ENCODE data around the gene STAG1. TPM values are rescaled to one million over a fixed set of nuclear protein-coding genes. Genes with fewer than 3 reads are reported as not detected.

The STAG1 gene
- total and polyA plus RNA-seq, 8 donors: 7.5 to 105 (median 37.9) TPM

DNA sequence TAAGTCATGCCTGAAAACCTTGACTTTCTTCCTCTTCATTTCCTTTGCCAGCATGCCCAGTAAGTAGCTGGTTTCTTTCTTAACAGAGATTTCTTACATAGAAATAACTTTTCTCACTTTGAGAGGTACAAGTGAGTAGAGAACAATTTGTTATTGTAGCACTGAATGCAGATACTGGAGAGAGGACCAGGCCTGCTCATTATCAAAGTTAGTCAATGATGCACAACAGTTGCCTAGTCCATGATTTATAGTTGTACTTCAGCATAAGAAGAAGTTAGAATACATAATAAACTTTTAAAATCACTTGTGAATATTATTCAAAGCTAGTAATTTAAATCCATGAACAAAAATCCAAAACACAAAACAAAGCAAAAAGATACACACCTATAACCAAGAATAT, 289.0 kb downstream of the STAG1 start:
- TF ChIP-seq, protein P1, sequence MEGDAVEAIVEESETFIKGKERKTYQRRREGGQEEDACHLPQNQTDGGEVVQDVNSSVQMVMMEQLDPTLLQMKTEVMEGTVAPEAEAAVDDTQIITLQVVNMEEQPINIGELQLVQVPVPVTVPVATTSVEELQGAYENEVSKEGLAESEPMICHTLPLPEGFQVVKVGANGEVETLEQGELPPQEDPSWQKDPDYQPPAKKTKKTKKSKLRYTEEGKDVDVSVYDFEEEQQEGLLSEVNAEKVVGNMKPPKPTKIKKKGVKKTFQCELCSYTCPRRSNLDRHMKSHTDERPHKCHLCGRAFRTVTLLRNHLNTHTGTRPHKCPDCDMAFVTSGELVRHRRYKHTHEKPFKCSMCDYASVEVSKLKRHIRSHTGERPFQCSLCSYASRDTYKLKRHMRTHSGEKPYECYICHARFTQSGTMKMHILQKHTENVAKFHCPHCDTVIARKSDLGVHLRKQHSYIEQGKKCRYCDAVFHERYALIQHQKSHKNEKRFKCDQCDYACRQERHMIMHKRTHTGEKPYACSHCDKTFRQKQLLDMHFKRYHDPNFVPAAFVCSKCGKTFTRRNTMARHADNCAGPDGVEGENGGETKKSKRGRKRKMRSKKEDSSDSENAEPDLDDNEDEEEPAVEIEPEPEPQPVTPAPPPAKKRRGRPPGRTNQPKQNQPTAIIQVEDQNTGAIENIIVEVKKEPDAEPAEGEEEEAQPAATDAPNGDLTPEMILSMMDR (IDR thresholded peaks at IDR 0.05): no peak
- TF ChIP-seq POLR2AphosphoS5 (IDR thresholded peaks at IDR 0.05): no peak
- TF ChIP-seq EP300 (IDR thresholded peaks at IDR 0.05): no peak
- no peak for TF ChIP-seq POLR2A (IDR thresholded peaks at IDR 0.05)
- Histone ChIP-seq H3K27me3 (no peaks in the 10 kb centered on the region), H3K9me3 (peaks cover 0 to 8% (median 1%) of the 10 kb centered on the region in 4 donors), H3K36me3 (peaks cover 0 to 27% (median 24%) of the 10 kb centered on the region in 4 donors), H3K4me1 (no peaks in the 10 kb centered on the region), H3K4me3 (no peak overlapping the region), H3K27ac (no peak overlapping the region)
- no peak for DNase-seq
- intact Hi-C loops (cut with DNase I; ENCODE audit: low total_unique reads): no loop called here

DNA sequence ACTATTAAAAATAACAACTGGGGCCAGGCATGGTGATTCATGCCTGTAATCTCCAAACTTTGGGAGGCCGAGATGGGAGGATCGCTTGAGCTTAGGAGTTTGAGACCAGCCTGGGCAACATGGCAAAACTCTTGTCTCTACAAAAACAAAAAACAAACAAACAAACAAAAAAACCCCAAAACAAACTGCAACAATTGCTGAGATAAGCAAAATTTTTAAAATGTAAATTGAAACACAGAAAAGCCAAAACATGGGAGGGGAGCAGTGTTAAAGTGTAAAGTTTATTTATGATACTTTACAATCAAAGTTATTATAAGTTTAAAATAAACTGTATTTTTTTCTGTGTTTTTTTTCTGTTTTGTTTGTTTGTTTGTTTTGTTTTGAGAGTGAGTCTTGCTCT, 294.4 kb downstream of the STAG1 start:
- 95 to 100% (median 97%) methylated on average over 2 of the region's 2 CpGs for WGBS, 5 donors
- DNase-seq: no peak
- Histone ChIP-seq H3K9me3 (peaks cover 13 to 39% (median 27%) of the 10 kb centered on the region in 4 donors), H3K27ac (no peak overlapping the region), H3K27me3 (no peaks in the 10 kb centered on the region), H3K36me3 (peaks cover 10 to 58% (median 53%) of the 10 kb centered on the region in 4 donors), H3K4me1 (no peaks in the 10 kb centered on the region), H3K4me3 (no peak overlapping the region)
- TF ChIP-seq EP300 (IDR thresholded peaks at IDR 0.05) (no peak), POLR2A (IDR thresholded peaks at IDR 0.05) (no peak), POLR2AphosphoS5 (IDR thresholded peaks at IDR 0.05) (no peak)
- TF ChIP-seq, protein P1 (IDR thresholded peaks at IDR 0.05): no peak
- intact Hi-C loops (cut with DNase I; ENCODE audit: low total_unique reads): no loop called here

GRCh38 chr3:136456196-136456595, 296.0 kb downstream of the STAG1 start:
- TF ChIP-seq POLR2A (IDR thresholded peaks at IDR 0.05): no peak
- TF ChIP-seq, protein P1 (IDR thresholded peaks at IDR 0.05): no peak
- TF ChIP-seq POLR2AphosphoS5 (IDR thresholded peaks at IDR 0.05): no peak
- TF ChIP-seq EP300 (IDR thresholded peaks at IDR 0.05): no peak
- DNase-seq: no peak
- no peak overlapping the region for H3K27ac ChIP-seq
- WGBS, 5 donors: 95 to 98% (median 96%) methylated on average over 2 of the region's 2 CpGs
- H3K4me3 ChIP-seq: no peak overlapping the region
- no peaks in the 10 kb centered on the region for H3K27me3 ChIP-seq
- intact Hi-C loops (cut with DNase I; ENCODE audit: low total_unique reads): no loop called here
- peaks cover 13 to 39% (median 27%) of the 10 kb centered on the region in 4 donors for H3K9me3 ChIP-seq
- no peaks in the 10 kb centered on the region for H3K4me1 ChIP-seq
- peaks cover 14 to 61% (median 59%) of the 10 kb centered on the region in 4 donors for H3K36me3 ChIP-seq

DNA sequence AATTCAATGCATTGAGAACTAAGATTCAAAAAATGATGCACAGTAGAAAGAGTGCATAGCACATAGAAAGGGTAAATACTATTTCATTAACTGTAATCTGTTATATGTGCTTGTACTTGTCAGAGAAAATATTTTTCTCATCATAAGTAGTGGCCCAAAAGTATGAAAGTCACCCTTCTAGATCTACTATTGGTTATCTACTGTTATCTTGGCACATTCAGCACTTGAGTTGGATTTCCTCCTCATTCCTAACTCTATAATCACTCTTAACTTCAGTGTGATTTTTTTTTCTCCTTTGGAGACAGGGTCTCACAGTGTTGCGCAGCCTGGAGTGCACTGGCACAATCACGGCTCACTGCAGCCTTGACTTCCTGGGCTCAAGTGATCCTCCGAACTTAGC, 307.6 kb downstream of the STAG1 start:
- Histone ChIP-seq H3K9me3 (no peaks in the 10 kb centered on the region), H3K27ac (no peak overlapping the region), H3K27me3 (no peaks in the 10 kb centered on the region), H3K36me3 (peaks cover 0 to 41% (median 35%) of the 10 kb centered on the region in 4 donors), H3K4me3 (no peak overlapping the region), H3K4me1 (no peaks in the 10 kb centered on the region)
- TF ChIP-seq POLR2A (IDR thresholded peaks at IDR 0.05) (no peak), EP300 (IDR thresholded peaks at IDR 0.05) (no peak), POLR2AphosphoS5 (IDR thresholded peaks at IDR 0.05) (no peak)
- TF ChIP-seq, protein P1 (IDR thresholded peaks at IDR 0.05): no peak
- intact Hi-C loops (cut with DNase I; ENCODE audit: low total_unique reads): no loop called here
- DNase-seq: no peak
- WGBS, 5 donors: 95 to 97% (median 96%) methylated on average over 3 of the region's 3 CpGs

Measured in stomach (tissue), 9 donors.